H1 (cell line): Measurements from ENCODE around the gene ZFTA. TPM values are rescaled to one million over a fixed set of nuclear protein-coding genes. Genes with fewer than 3 reads are reported as not detected.

Experiments
- CTCF ChIA-PET: fragments of 300-600 bp; sonication (Branson Sonifier 250); formaldehyde crosslinking; loops from one replicate; lab custom pipeline; 2021; ENCODE audit not compliant: partially characterized antibody; lab: Charles Lee
- POLR2A ChIA-PET: fragments of 300-600 bp; sonication (Branson Sonifier 250); formaldehyde crosslinking; loops from one replicate; lab custom pipeline; 2021; ENCODE audit warnings: inconsistent platforms; ENCODE audit not compliant: partially characterized antibody; lab: Charles Lee
- DNase-seq, 2 experiments: peaks; one replicate each; pipeline versions ENCODE4 v3.0.0 to v3.0.0-alpha.2; 2010 to 2022; ENCODE audit warnings: low spot score in 2 of 2, low read depth in 1 of 2, mixed read lengths in 1 of 2
- FAIRE-seq: peaks from 2 replicates; lab custom pipeline; 2011; peaks lifted over from hg19 to GRCh38; lab: Jason Lieb, UNC
- H2AFZ ChIP-seq: 2 replicates; pipeline ENCODE4 v1.8.1; 2012; ENCODE audit warnings: low read length, inconsistent platforms
- H2AK5ac ChIP-seq: 2 replicates; pipeline ENCODE4 v1.6.1; 2013; ENCODE audit warnings: low read depth, low read length
- H2BK120ac ChIP-seq: replicated peaks from 2 replicates; pipeline ENCODE3; 2013; ENCODE audit warnings: low read depth, low read length, inconsistent platforms
- H2BK12ac ChIP-seq: 2 replicates; pipeline ENCODE4 v1.6.1; 2013; ENCODE audit warnings: low read depth, low read length
- H2BK15ac ChIP-seq: 2 replicates; pipeline ENCODE4 v1.6.1; 2013; ENCODE audit warnings: low read length
- H2BK20ac ChIP-seq: 2 replicates; pipeline ENCODE4 v1.6.1; 2013; ENCODE audit warnings: low read length
- H2BK5ac ChIP-seq: 2 replicates; pipeline ENCODE4 v1.6.1; 2013; ENCODE audit warnings: low read depth, low read length
- H3K14ac ChIP-seq: 2 replicates; pipeline ENCODE4 v1.6.1; 2013; ENCODE audit warnings: inconsistent platforms; ENCODE audit not compliant: insufficient read length
- H3K18ac ChIP-seq: 2 replicates; pipeline ENCODE4 v1.6.1; 2013; ENCODE audit warnings: low read length; ENCODE audit errors: extremely low read depth
- H3K23ac ChIP-seq: 2 replicates; pipeline ENCODE4 v1.6.1; 2013; ENCODE audit warnings: inconsistent platforms; ENCODE audit not compliant: insufficient read length
- H3K23me2 ChIP-seq: 2 replicates; pipeline ENCODE4 v1.6.1; 2013; ENCODE audit warnings: low read depth, low read length
- H3K27ac ChIP-seq: 2 replicates; pipeline ENCODE4 v1.6.1; 2011; ENCODE audit warnings: low read depth, low read length, inconsistent platforms
- H3K27me3 ChIP-seq, 4 experiments: replicated peaks in 1 of 4; 1 replicate in 1 of 4; 2 replicates in 3 of 4; pipeline versions ENCODE4 v1.6.1 to v1.8.1; 2011 to 2013; ENCODE audit warnings: low read length in 3 of 4, mild to moderate bottlenecking in 3 of 4, inconsistent platforms in 2 of 4, mixed read lengths in 2 of 4, moderate library complexity in 1 of 4; ENCODE audit not compliant: control insufficient read depth in 3 of 4, insufficient read depth in 3 of 4; ENCODE audit errors: extremely low read depth in 1 of 4
- H3K36me3 ChIP-seq, 4 experiments: 2 replicates each; pipeline versions ENCODE4 v1.6.1 to v1.8.1; 2011 to 2013; ENCODE audit warnings: mild to moderate bottlenecking in 4 of 4, low read length in 3 of 4, moderate library complexity in 2 of 4, control low read depth in 1 of 4, inconsistent platforms in 1 of 4; ENCODE audit not compliant: insufficient read depth in 4 of 4, control insufficient read depth in 2 of 4
- H3K4ac ChIP-seq: replicated peaks from 2 replicates; pipeline ENCODE3; 2013; ENCODE audit warnings: low read length, low read depth, mixed read lengths, inconsistent platforms; ENCODE audit not compliant: insufficient read length
- H3K4me1 ChIP-seq, 4 experiments: replicated peaks in 1 of 4; 1 replicate in 1 of 4; 2 replicates in 3 of 4; pipeline versions ENCODE4 v1.6.1 to v1.8.1; 2011 to 2013; ENCODE audit warnings: low read length in 3 of 4, inconsistent platforms in 2 of 4, mixed read lengths in 1 of 4; ENCODE audit not compliant: insufficient read depth in 4 of 4, control insufficient read depth in 3 of 4
- H3K4me2 ChIP-seq, 2 experiments: 2 replicates each; pipeline versions ENCODE4 v1.6.1 to v1.8.1; 2011 to 2013; ENCODE audit warnings: low read depth in 2 of 2, low read length in 2 of 2, control low read depth in 1 of 2, inconsistent platforms in 1 of 2, mild to moderate bottlenecking in 1 of 2; ENCODE audit not compliant: insufficient read depth in 1 of 2
- H3K4me3 ChIP-seq, 4 experiments: fragments of 200-600, 300-600 bp in 1 of 4; sonication (generic), shearing (Covaris generic), sonication (Bioruptor Twin) in 1 of 4; 2 replicates each; pipeline versions ENCODE4 v1.5.1 to v1.8.1; 2011 to 2016; ENCODE audit warnings: low read length in 4 of 4, low read depth in 3 of 4, control low read depth in 2 of 4, inconsistent platforms in 2 of 4, mild to moderate bottlenecking in 2 of 4, mixed read lengths in 1 of 4, moderate library complexity in 1 of 4; ENCODE audit not compliant: insufficient read depth in 2 of 4; ENCODE audit errors: extremely low read depth in 1 of 4
- H3K56ac ChIP-seq: replicated peaks from 2 replicates; pipeline ENCODE3; 2013; ENCODE audit warnings: low read depth, mild to moderate bottlenecking, mixed read lengths, low read length, inconsistent platforms; ENCODE audit not compliant: insufficient read length
- H3K79me1 ChIP-seq: 2 replicates; pipeline ENCODE4 v1.6.1; 2013; ENCODE audit warnings: low read depth, low read length, control low read depth
- H3K79me2 ChIP-seq, 2 experiments: 2 replicates each; pipeline versions ENCODE4 v1.6.1 to v1.8.1; 2012 to 2013; ENCODE audit warnings: low read length in 2 of 2, mild to moderate bottlenecking in 2 of 2, inconsistent platforms in 1 of 2; ENCODE audit not compliant: insufficient read depth in 2 of 2, control insufficient read depth in 1 of 2
- H3K9ac ChIP-seq, 4 experiments: replicated peaks in 1 of 4; 1 replicate in 1 of 4; 2 replicates in 3 of 4; pipeline versions ENCODE4 v1.6.1 to v1.8.1; 2011 to 2013; ENCODE audit warnings: low read depth in 3 of 4, low read length in 3 of 4, control low read depth in 2 of 4, mild to moderate bottlenecking in 2 of 4, moderate library complexity in 2 of 4, inconsistent platforms in 1 of 4; ENCODE audit errors: extremely low read depth in 1 of 4
- H3K9me3 ChIP-seq, 2 experiments: 2 replicates each; pipeline versions ENCODE4 v1.6.1 to v1.8.1; 2012 to 2013; ENCODE audit warnings: mild to moderate bottlenecking in 2 of 2, moderate library complexity in 2 of 2, control low read depth in 1 of 2, inconsistent platforms in 1 of 2, low read depth in 1 of 2, low read length in 1 of 2, mixed read lengths in 1 of 2; ENCODE audit not compliant: insufficient read depth in 2 of 2
- H4K20me1 ChIP-seq, 2 experiments: replicated peaks in 1 of 2; 2 replicates each; pipeline versions ENCODE3 to v1.8.1; 2011 to 2013; ENCODE audit warnings: inconsistent platforms in 2 of 2, low read length in 2 of 2, mild to moderate bottlenecking in 1 of 2; ENCODE audit not compliant: insufficient read depth in 2 of 2, control insufficient read depth in 1 of 2
- H4K5ac ChIP-seq: 2 replicates; pipeline ENCODE4 v1.6.1; 2013; ENCODE audit warnings: low read length, low read depth, mixed read lengths, inconsistent platforms; ENCODE audit not compliant: insufficient read length
- H4K8ac ChIP-seq: 2 replicates; pipeline ENCODE4 v1.8.0; 2013; ENCODE audit warnings: mild to moderate bottlenecking, moderate library complexity, low read length, inconsistent platforms; ENCODE audit not compliant: insufficient read depth; ENCODE audit errors: extremely low read depth
- H4K91ac ChIP-seq: replicated peaks from 2 replicates; pipeline ENCODE3; 2013; ENCODE audit warnings: low read length, mixed read lengths, inconsistent platforms; ENCODE audit not compliant: insufficient read length
- CBX5 ChIP-seq: fragments of 300-800, 300-1000 bp; sonication (generic); IDR thresholded peaks from 2 replicates; pipeline ENCODE4 v1.7.1; 2016; ENCODE audit warnings: antibody characterized with exemption, low read length, low read depth
- CBX8 ChIP-seq: fragments of 300-800, 300-1000 bp; sonication (generic); IDR thresholded peaks from 2 replicates; pipeline ENCODE4 v1.7.1; 2016; ENCODE audit warnings: low read depth, low read length, borderline replicate concordance
- CTBP2 ChIP-seq: IDR thresholded peaks from 2 replicates; pipeline ENCODE4 v1.7.0; 2011; ENCODE audit warnings: borderline replicate concordance, mild to moderate bottlenecking, moderate library complexity, mixed read lengths, low read length; ENCODE audit not compliant: insufficient read depth, insufficient read length
- GABPA ChIP-seq: IDR thresholded peaks from 2 replicates; pipeline ENCODE4 v1.6.1; 2011; ENCODE audit warnings: mild to moderate bottlenecking, low read length, moderate library complexity, borderline replicate concordance; ENCODE audit not compliant: insufficient read depth
- HDAC2 ChIP-seq, 2 experiments: fragments of 300-600 bp in 1 of 2; sonication (generic) in 1 of 2; IDR thresholded peaks; 2 replicates each; pipeline ENCODE4 v1.6.1; 2011 to 2012; ENCODE audit warnings: low read depth in 2 of 2, low read length in 2 of 2, mild to moderate bottlenecking in 2 of 2, moderate library complexity in 2 of 2, borderline replicate concordance in 1 of 2, inconsistent platforms in 1 of 2
- KDM1A ChIP-seq: fragments of 200-600, 300-600 bp; sonication (generic); IDR thresholded peaks from 2 replicates; pipeline ENCODE4 v1.7.1; 2016; ENCODE audit warnings: mild to moderate bottlenecking, low read length, borderline replicate concordance
- NRF1 ChIP-seq: IDR thresholded peaks from 2 replicates; pipeline ENCODE4 v1.6.1; 2011; ENCODE audit warnings: mild to moderate bottlenecking, low read depth, low read length, improper control_type of control experiment
- POLR2AphosphoS5 ChIP-seq: IDR thresholded peaks from 2 replicates; pipeline ENCODE4 v1.6.1; 2011; ENCODE audit warnings: low read depth, low read length
- POU5F1 ChIP-seq: IDR thresholded peaks from 2 replicates; pipeline ENCODE4 v1.6.1; 2011; ENCODE audit warnings: low read depth, mild to moderate bottlenecking, low read length, moderate library complexity
- RAD21 ChIP-seq, 2 experiments: IDR thresholded peaks in 1 of 2; conservative IDR thresholded peaks in 1 of 2; 2 replicates each; pipeline ENCODE4 v1.6.1; 2011; ENCODE audit warnings: low read depth in 2 of 2, low read length in 2 of 2, improper control_type of control experiment in 1 of 2, inconsistent platforms in 1 of 2, mild to moderate bottlenecking in 1 of 2, moderate library complexity in 1 of 2
- RBBP5 ChIP-seq: IDR thresholded peaks from 2 replicates; pipeline ENCODE4 v1.7.1; 2012; ENCODE audit warnings: low read depth, mild to moderate bottlenecking, inconsistent platforms, low read length, moderate library complexity, borderline replicate concordance
- SP4 ChIP-seq: IDR thresholded peaks from 2 replicates; pipeline ENCODE4 v1.6.1; 2012; ENCODE audit warnings: low read length, inconsistent platforms
- YY1 ChIP-seq: IDR thresholded peaks from 2 replicates; pipeline ENCODE4 v1.6.1; 2011; ENCODE audit warnings: low read depth, mild to moderate bottlenecking, low read length
- WGBS, 2 experiments: shearing (Covaris generic) in 1 of 2; methylation state at CpG; one replicate each; pipeline versions ENCODE4 v1.1.6 to v1.1.7; 2013 to 2015; ENCODE audit warnings: low lambda C conversion rate in 2 of 2, mixed read lengths in 2 of 2, inconsistent platforms in 1 of 2, low coverage in 1 of 2, missing lambda C conversion rate in 1 of 2; ENCODE audit not compliant: insufficient replicate concordance in 2 of 2, insufficient coverage in 1 of 2, insufficient read length in 1 of 2; ENCODE audit errors: extremely low coverage in 1 of 2, missing lambda C conversion rate in 1 of 2; 5-methylcytosine and 5-hydroxymethylcytosine counted together
- polyA plus RNA-seq, 7 experiments: library from polyadenylated mRNA; depleted of rRNA in 3 of 7; stranded (reverse) in 5 of 7; unstranded in 2 of 7; fragments of >200 nt in 5 of 7; fragments of 200-250 nt in 2 of 7; gene quantifications; 1 replicate in 5 of 7; 2 replicates in 1 of 7; 4 replicates in 1 of 7; pipeline versions ENCODE4 v1.2.1 to v1.2.3, GENCODE V29; 2011 to 2013; ENCODE audit warnings: missing spikeins in 2 of 7, mixed read lengths in 2 of 7
- total RNA-seq: library from RNA; stranded (reverse); fragmentation: NEBNext Ultra II Directional; extraction: Animal tissue kit (Norgen Biotek cat#: 25700); gene quantifications from 2 replicates; pipeline ENCODE4 v1.2.1, GENCODE V29; 2021

Gene ZFTA
- total and polyA plus RNA-seq, 2 of the 8 experiments (the other 6 are each of a cell fraction or from before 2014, with no cell fraction given), result 9.5 to 34.0 TPM

DNA sequence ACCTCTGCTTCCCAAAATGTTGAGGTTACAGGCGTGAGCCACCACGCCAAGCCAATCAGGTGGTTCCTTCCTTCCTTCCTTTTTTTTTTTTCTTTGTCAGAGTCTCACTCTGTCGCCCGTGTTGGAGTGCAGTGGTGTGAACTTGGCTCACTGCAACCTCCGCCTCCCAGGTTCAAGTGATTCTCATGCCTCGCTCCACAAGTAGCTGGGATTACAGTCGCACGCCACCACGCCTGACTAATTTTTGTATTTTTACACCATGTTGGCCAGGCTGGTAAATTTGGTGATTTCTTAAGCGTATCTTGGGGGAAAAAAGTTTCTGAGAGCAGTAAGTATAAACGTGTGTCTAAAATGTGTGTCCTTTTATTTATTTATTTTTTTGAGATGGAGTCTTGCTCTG, 26.5 kb upstream of the ZFTA start:
- no peaks in the 10 kb centered on the region for H3K79me1 ChIP-seq
- no peak overlapping the region for H4K8ac ChIP-seq
- no peak overlapping the region for H2BK12ac ChIP-seq
- H3K9me3 ChIP-seq, result peaks cover 4 to 5% of the 10 kb centered on the region in 2 experiments; a peak in 2 of 4 replicates
- no peak overlapping the region for H3K27ac ChIP-seq
- no peak overlapping the region for H4K91ac ChIP-seq
- H3K18ac ChIP-seq, result no peak overlapping the region
- H2AK5ac ChIP-seq, result no peak overlapping the region
- POLR2A ChIA-PET, result interaction anchor here (0.6 to 1.3 kb wide), 4 partner anchors 110 to 754 kb away, joined by 3 to 4 read pairs (median 3); partner anchors contain the start of gene RCOR2
- no peak overlapping the region for H2BK15ac ChIP-seq
- 92% methylated on average over 11 of the region's 11 CpGs; no CpG with 5 or more reads in 1 of the 2 experiments for WGBS, 2 experiments
- no peak for FAIRE-seq
- no peak overlapping the region for H3K4me3 ChIP-seq
- H3K14ac ChIP-seq, result no peak overlapping the region
- H4K20me1 ChIP-seq, result no peaks in the 10 kb centered on the region
- no peak overlapping the region for H3K23ac ChIP-seq
- H2BK5ac ChIP-seq, result no peak overlapping the region
- no peaks in the 10 kb centered on the region; a peak in 1 of 7 replicates for H3K4me1 ChIP-seq
- H3K56ac ChIP-seq, result no peak overlapping the region
- H3K9ac ChIP-seq, result no peak overlapping the region
- H4K5ac ChIP-seq, result no peak overlapping the region
- H3K4me2 ChIP-seq, result no peak overlapping the region
- H2BK20ac ChIP-seq, result no peak overlapping the region
- H2BK120ac ChIP-seq, result no peak overlapping the region
- no peaks in the 10 kb centered on the region for H3K23me2 ChIP-seq
- H3K79me2 ChIP-seq, result no peaks in the 10 kb centered on the region
- CTCF ChIA-PET, result interaction anchor here (0.6 kb wide), 1 partner anchor 158 kb away, joined by 3 read pairs; no protein-coding TSS in a partner anchor
- no peak overlapping the region for H2AFZ ChIP-seq
- H3K36me3 ChIP-seq, result no peaks in the 10 kb centered on the region
- H3K4ac ChIP-seq, result no peak overlapping the region
- DNase-seq, result no peak
- no peaks in the 10 kb centered on the region for H3K27me3 ChIP-seq
- no peak for TF ChIP-seq CBX8
- no peak for TF ChIP-seq POU5F1
- no peak for TF ChIP-seq CTBP2
- TF ChIP-seq KDM1A, result no peak
- no peak for TF ChIP-seq CBX5
- no peak for TF ChIP-seq SP4
- TF ChIP-seq HDAC2 (IDR thresholded peaks at IDR 0.05; ENCODE audit: borderline replicate concordance in 1 of 2, low read depth in 2 of 2, low read length in 2 of 2), result no peak
- no peak for TF ChIP-seq RAD21 (IDR thresholded peaks at IDR 0.05 in 1 of 2, conservative IDR thresholded peaks at IDR 0.05 in 1 of 2; ENCODE audit: low read depth in 2 of 2, low read length in 2 of 2)
- no peak for TF ChIP-seq GABPA
- no peak for TF ChIP-seq NRF1
- no peak for TF ChIP-seq RBBP5
- TF ChIP-seq YY1, result no peak
- TF ChIP-seq POLR2AphosphoS5, result no peak
